ENCODE data around the gene CUX1. TPM values are rescaled to one million over a fixed set of nuclear protein-coding genes. Genes with fewer than 3 reads are reported as not detected.

CUX1 gene
- total and polyA plus RNA-seq, 10 of the 15 experiments (the other 5 are each of a cell fraction or from before 2014, with no cell fraction given): 6.1 to 48.6 (median 25.9) TPM

DNA sequence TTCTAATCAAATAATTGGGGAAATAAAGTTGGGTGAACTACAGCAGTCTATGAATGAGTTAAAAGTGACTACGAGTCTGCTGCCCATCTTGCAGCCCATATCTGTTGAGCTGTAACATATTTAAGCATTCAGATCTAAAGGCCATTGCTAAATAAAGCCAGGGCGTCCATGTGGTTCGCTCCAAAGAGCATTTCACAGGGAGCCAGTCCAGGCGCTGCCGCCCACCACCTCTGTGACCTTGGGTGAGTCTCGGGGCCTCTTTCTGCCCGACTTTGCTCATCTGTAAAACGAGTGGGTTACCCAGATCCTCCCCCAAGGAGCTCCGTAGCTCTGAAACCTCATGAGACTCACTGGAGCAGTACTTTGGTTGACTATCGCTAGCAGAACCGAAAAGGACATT is 223.1 kb downstream of the CUX1 start:
- intact Hi-C loops (cut with micrococcal nuclease; ENCODE audit: unreplicated experiment) (no loop called here), in situ Hi-C loops (cut with MboI) (no loop called here)
- 44% methylated on average over 11 of the region's 11 CpGs for WGBS (ENCODE audit: insufficient coverage, insufficient replicate concordance, low lambda C conversion rate, missing lambda C conversion rate)
- ATAC-seq: peak; percentile 44
- Histone ChIP-seq H3K27me3 (replicated peaks in 1 of 2; ENCODE audit: control insufficient read depth in 2 of 2, insufficient read depth in 2 of 2, low read length in 1 of 2) (no peaks in the 10 kb centered on the region), H3K27ac (ENCODE audit: control insufficient read depth, insufficient read depth) (peak overlapping the region; percentile 44; the same call in 1 of the 2 replicates), H3K9ac (ENCODE audit: control insufficient read depth, insufficient read depth, low read length) (no peak overlapping the region), H3K79me2 (ENCODE audit: control insufficient read depth, insufficient read depth, low read length) (peaks cover 2% of the 10 kb centered on the region), H2AFZ (ENCODE audit: control insufficient read depth, low read depth, low read length) (peak overlapping the region; percentile 23; the same call in 1 of the 2 replicates), H3K9me3 (replicated peaks; ENCODE audit: control insufficient read depth, insufficient read depth, low read length) (no peaks in the 10 kb centered on the region), H3K36me3 (ENCODE audit: control insufficient read depth in 2 of 2, insufficient read depth in 2 of 2, low read length in 1 of 2) (peaks cover 0 to 8% of the 10 kb centered on the region in 2 experiments; a peak in 3 of 4 replicates), H3K4me1 (ENCODE audit: control insufficient read depth, insufficient read depth, low read length) (peaks cover 30% of the 10 kb centered on the region), H3K4me3 (no peak overlapping the region), H4K20me1 (ENCODE audit: control insufficient read depth, insufficient read depth) (0 out of 2 replicates have a peak, but pooled peaks cover 4% of the 10 kb centered on the region), H3K4me2 (ENCODE audit: control insufficient read depth, insufficient read depth) (peak overlapping the region; percentile 8; the same call in 1 of the 2 replicates)
- no TSS peak for BruUV-seq (replicated peaks)
- RAD21 ChIA-PET (ENCODE audit: unreplicated experiment): no interaction called here
- FAIRE-seq: no peak
- SMC1A ChIA-PET (ENCODE audit: uncharacterized antibody, unreplicated experiment): interaction anchor here (1.2 to 2.0 kb wide), 4 partner anchors 15 to 56 kb away, joined by 3 to 8 read pairs (median 6); no protein-coding TSS in a partner anchor
- CTCF ChIA-PET: no interaction called here
- POLR2A ChIA-PET: no interaction called here
- no peak for DNase-seq (ENCODE audit: low read depth, low spot score)
- TF ChIP-seq ZNF24 (IDR thresholded peaks at IDR 0.05): no peak
- no peak for TF ChIP-seq MEF2A (IDR thresholded peaks at IDR 0.05; ENCODE audit: insufficient read depth, low read depth, low read length)
- TF ChIP-seq, protein P1, sequence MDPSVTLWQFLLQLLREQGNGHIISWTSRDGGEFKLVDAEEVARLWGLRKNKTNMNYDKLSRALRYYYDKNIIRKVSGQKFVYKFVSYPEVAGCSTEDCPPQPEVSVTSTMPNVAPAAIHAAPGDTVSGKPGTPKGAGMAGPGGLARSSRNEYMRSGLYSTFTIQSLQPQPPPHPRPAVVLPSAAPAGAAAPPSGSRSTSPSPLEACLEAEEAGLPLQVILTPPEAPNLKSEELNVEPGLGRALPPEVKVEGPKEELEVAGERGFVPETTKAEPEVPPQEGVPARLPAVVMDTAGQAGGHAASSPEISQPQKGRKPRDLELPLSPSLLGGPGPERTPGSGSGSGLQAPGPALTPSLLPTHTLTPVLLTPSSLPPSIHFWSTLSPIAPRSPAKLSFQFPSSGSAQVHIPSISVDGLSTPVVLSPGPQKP (IDR thresholded peaks at IDR 0.05; ENCODE audit: low read depth, low read length): no peak
- TF ChIP-seq, protein P2, sequence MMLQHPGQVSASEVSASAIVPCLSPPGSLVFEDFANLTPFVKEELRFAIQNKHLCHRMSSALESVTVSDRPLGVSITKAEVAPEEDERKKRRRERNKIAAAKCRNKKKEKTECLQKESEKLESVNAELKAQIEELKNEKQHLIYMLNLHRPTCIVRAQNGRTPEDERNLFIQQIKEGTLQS (IDR thresholded peaks at IDR 0.05; ENCODE audit: borderline replicate concordance, extremely low read depth, low read depth, low read length): no peak
- 0 out of 2 replicates have a peak, but pooled peaks have one; percentile 13 for TF ChIP-seq EED (IDR thresholded peaks at IDR 0.05; ENCODE audit: low read depth)
- TF ChIP-seq, protein P3, sequence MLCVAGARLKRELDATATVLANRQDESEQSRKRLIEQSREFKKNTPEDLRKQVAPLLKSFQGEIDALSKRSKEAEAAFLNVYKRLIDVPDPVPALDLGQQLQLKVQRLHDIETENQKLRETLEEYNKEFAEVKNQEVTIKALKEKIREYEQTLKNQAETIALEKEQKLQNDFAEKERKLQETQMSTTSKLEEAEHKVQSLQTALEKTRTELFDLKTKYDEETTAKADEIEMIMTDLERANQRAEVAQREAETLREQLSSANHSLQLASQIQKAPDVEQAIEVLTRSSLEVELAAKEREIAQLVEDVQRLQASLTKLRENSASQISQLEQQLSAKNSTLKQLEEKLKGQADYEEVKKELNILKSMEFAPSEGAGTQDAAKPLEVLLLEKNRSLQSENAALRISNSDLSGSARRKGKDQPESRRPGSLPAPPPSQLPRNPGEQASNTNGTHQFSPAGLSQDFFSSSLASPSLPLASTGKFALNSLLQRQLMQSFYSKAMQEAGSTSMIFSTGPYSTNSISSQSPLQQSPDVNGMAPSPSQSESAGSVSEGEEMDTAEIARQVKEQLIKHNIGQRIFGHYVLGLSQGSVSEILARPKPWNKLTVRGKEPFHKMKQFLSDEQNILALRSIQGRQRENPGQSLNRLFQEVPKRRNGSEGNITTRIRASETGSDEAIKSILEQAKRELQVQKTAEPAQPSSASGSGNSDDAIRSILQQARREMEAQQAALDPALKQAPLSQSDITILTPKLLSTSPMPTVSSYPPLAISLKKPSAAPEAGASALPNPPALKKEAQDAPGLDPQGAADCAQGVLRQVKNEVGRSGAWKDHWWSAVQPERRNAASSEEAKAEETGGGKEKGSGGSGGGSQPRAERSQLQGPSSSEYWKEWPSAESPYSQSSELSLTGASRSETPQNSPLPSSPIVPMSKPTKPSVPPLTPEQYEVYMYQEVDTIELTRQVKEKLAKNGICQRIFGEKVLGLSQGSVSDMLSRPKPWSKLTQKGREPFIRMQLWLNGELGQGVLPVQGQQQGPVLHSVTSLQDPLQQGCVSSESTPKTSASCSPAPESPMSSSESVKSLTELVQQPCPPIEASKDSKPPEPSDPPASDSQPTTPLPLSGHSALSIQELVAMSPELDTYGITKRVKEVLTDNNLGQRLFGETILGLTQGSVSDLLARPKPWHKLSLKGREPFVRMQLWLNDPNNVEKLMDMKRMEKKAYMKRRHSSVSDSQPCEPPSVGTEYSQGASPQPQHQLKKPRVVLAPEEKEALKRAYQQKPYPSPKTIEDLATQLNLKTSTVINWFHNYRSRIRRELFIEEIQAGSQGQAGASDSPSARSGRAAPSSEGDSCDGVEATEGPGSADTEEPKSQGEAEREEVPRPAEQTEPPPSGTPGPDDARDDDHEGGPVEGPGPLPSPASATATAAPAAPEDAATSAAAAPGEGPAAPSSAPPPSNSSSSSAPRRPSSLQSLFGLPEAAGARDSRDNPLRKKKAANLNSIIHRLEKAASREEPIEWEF (IDR thresholded peaks at IDR 0.05; ENCODE audit: insufficient replicate concordance, low read depth, low read length): no peak
- no peak for TF ChIP-seq POLR2A (IDR thresholded peaks at IDR 0.05; ENCODE audit: low read depth, low read length)
- no peak for TF ChIP-seq KDM1A (IDR thresholded peaks at IDR 0.05; ENCODE audit: borderline replicate concordance)
- TF ChIP-seq, protein P4, sequence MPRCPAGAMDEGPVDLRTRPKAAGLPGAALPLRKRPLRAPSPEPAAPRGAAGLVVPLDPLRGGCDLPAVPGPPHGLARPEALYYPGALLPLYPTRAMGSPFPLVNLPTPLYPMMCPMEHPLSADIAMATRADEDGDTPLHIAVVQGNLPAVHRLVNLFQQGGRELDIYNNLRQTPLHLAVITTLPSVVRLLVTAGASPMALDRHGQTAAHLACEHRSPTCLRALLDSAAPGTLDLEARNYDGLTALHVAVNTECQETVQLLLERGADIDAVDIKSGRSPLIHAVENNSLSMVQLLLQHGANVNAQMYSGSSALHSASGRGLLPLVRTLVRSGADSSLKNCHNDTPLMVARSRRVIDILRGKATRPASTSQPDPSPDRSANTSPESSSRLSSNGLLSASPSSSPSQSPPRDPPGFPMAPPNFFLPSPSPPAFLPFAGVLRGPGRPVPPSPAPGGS (IDR thresholded peaks at IDR 0.05; ENCODE audit: borderline replicate concordance, insufficient read depth, low read depth, low read length, poor library complexity, severe bottlenecking): no peak
- TF ChIP-seq RUNX3 (IDR thresholded peaks at IDR 0.05; ENCODE audit: low read length): peak; percentile 28
- 0 out of 3 replicates have a peak, but pooled peaks of 1 of the 2 experiments have one; percentile 45 for TF ChIP-seq EGR1 (IDR thresholded peaks at IDR 0.05; ENCODE audit: borderline replicate concordance in 1 of 2, low read depth in 2 of 2, low read length in 2 of 2)
- no peak for TF ChIP-seq BMI1 (IDR thresholded peaks at IDR 0.05; ENCODE audit: borderline replicate concordance)
